ENCODE measurements around the gene PEX11B. TPM values are rescaled to one million over a fixed set of nuclear protein-coding genes. Genes with fewer than 3 reads are reported as not detected.

PEX11B gene
- total RNA-seq, 1 experiment from 2014 or later, result 22.8 TPM

- peak; percentile 48 for DNase-seq (ENCODE audit: low read depth)
These were observed 9.9 kb downstream of the PEX11B start for GRCh38 chr1:145908653-145909052.

DNA sequence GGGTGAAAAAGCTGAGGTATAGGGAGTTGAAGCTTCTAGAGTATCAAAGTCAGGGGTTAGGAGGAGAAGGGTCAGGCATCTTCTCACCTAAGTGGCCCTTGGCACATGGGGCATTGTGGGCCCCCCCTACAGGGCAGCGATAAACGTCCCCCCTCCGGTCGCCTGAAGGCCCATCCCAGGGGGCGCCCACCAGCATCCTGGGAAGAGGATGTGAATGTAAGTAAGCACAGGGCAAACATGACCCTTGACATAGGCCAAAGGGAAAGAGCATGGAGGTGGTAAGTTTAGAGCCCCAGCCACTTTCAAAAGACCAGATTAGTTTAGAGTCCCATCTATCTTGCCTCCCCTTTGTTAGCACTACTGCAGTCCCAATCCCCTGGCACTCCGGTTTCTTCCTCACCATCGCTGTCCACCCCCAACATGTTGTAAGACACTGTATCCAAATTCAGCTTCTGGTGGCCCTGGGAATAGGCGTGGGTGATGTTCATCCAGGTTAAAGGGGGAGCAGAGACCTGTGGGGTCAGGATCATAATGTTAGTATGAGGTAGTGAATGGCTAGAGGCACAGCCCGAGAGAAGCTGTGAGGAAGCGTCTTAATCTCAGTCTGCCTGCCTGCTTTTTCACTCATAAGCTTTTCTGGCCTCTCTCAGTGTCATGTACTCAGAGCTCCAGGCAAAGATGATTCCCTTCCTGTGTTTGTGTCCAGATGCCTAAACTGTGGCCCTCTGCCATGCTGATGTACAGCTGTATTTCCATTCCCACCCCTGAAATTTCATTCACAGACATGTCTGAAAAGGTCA lies 11.4 kb downstream of the PEX11B start:
- peak; percentile 35 for DNase-seq (ENCODE audit: low read depth)

DNA sequence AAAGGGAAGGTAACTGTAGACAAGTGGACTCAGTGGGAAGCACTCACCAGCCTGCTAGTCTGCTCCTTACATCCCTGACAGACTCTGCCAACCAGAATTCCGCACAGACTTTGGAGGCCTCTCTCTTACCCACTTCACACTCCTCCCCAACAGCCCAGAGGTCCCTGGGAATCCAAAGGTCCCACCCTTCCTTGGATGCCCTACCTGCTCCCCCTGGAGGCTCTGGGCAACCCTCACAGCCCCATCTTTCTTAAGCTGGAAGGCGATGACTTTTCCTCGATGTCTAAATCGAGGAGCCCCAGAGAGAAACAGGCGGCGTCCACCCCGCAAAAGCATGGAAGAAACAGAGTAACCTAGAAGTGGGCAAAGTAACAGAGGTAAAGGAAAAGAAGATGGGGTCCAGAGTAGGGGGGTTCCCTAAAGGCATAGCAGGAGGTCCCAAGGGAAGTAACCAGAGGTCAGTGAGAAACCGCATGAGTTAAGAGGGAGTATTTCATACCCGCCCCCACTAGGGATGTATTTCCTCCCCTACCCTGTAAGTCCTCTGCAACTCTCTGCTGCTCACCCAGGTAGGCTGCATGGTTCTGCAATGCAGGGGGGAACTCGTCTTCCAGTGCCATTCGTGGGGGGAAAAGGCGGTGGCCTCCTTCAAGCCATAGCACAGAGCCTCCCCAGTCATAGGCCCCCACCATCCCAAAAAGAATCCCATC lies 17.1 kb downstream of the PEX11B start:
- no peak for DNase-seq (ENCODE audit: low read depth)

DNA sequence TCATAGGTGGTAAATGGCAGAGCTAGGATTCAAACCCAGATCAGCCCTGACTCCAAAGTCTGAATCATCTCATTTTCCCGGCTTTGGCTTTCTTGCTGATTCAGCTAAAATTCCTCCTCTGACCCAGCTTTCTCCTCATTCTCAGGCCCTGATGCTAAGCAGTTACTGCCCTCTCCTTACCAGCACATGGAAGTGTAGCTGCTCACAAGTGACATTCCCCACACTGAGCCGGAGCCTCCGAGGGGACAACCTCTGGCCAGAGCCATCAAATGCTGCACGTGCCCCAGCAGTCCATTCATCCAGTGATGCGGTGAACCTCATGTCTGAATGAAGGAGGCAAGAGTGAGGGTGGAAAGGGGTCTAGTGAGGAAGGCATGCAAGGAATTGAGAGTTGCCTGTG lies 19.8 kb downstream of the PEX11B start:
- DNase-seq (ENCODE audit: low read depth), result no peak

- DNase-seq (ENCODE audit: low read depth), result no peak
These were observed 20.5 kb downstream of the PEX11B start for GRCh38 chr1:145897969-145898368.

GRCh38 chr1:145895471-145895870 lies 23.0 kb downstream of the PEX11B start:
- DNase-seq (ENCODE audit: low read depth), result no peak

DNA sequence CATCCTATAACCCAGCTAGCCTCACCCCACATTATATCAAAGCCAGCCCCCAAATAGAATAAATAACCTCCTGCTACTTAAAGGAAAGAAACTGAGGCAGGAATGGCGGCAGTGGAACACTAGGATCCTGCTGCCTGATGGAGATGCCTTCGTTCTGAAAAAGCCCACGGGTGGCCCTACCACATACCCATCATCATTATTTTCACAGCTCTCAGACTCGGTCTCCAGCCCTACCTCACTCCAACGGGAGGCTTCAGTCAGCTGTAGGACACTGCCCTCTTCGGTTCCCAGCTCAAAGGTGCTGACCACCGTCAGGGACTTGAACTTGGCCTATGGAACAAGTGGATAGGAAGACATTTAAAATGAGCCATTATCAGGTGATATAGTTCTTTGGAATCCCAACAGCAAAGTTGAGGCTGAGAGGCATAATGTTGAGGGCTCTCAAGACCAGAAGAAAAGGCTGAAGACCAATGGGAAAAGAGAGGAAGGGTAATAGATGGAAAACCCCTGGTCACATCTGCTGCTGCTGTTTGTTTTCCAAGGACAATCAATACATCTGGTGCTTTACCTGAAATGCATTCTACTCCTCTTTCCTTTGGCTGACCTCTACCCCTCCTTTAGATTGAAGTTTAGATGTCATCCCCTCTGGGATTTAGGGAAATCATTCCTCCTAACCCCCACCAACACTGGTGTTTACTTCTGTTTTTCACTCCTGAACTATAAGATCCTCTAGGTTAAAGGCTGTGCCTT lies 25.0 kb downstream of the PEX11B start:
- no peak for DNase-seq (ENCODE audit: low read depth)

DNA sequence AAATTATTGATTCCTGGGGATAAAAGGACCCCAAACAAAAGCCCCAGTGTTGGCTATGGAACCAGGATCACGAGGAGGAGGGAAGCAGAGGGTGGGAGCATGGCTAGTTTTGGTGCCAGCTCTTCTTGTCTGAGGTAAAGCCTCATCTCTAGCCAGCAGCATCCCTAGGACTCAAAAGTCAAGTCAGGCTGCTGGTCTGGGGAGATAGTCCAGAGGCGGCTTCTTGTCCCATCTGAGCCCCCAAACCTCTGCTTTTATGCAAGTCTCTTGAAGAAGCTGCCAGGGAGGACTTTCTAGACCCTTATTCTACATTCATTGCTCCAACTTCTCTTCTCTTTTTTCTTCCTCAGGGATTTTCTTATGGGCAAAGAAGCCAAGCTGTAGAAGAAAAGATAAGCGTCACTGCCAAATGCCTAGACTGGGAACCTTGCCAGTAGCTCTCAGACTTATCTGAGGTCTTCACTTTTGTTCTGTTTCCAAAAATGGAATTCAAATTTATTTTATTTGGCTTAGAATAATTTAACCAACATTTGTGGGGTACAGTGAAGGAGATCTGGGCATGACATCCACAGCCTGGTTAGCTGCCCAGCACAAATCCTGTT lies 25.9 kb downstream of the PEX11B start:
- peak; percentile 65 for DNase-seq (ENCODE audit: low read depth)

DNA sequence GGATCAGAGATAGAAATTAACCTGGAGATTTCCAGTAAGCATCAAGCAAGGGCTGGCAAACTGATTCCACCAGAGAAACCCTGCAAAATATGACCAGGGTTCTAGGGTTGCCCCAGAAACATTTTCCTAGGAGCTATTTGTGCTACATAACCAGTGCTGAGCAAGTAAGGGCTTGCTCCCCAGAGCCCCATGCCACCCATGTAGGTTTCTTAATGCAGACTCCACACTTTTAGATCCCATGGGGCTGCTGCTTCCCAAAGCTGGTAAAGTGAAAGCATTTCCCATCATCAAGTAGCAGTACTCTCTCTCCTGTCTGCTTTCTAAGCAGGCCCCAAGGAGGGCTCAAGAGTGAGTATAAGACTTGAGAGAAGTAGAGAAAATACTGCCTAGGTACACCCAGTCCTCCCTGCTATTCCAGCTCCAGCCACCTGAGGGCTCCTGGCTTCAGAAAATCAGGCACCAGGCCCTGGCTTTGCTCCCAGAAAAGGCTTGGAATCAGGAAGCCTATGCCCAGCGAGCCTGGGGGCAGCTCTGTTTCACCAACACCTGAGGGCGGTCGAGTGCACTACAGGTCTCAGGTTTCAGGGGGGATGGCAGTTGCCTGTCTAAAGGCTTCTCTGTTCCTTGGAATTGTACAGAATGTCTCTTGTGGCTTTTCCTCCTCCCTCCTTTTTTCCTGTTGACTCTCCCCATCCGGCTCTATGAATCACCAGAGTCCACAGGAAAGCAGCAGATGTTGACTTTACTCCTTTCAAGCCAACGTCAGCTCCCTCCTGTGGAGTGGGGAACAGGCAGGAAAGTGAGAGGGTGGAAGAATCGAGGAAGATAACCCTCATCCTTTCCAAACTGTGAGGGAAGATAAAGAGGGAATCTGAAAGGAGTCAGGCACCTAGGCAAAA lies 26.7 kb downstream of the PEX11B start:
- peak; percentile 99 for DNase-seq (ENCODE audit: low read depth)

DNA sequence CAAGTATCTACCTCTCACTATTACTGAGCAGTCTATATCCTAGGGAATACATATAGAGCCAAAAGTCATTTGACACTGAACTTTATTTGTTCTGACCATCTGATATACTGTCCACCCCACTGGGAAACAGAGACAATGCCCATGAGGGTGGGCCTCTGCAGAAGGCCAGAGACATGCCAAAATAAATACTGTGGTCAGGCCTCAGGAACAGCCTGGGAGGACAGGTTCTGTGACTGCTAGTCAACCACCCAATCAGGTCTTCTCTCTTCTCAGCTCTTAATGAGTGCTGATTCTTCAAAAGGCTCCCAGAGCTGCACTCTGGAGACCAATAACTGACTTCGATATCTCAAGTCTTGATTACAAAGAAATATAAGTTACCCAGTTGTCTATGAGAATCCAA lies 27.4 kb downstream of the PEX11B start:
- peak; percentile 57 for DNase-seq (ENCODE audit: low read depth)

GRCh38 chr1:145889722-145890121 lies 28.8 kb downstream of the PEX11B start:
- no peak for DNase-seq (ENCODE audit: low read depth)

- DNase-seq (ENCODE audit: low read depth), result no peak
These were observed 30.9 kb downstream of the PEX11B start for GRCh38 chr1:145887631-145888030.

GRCh38 chr1:145886816-145887215 lies 31.7 kb downstream of the PEX11B start:
- no peak for DNase-seq (ENCODE audit: low read depth)

DNA sequence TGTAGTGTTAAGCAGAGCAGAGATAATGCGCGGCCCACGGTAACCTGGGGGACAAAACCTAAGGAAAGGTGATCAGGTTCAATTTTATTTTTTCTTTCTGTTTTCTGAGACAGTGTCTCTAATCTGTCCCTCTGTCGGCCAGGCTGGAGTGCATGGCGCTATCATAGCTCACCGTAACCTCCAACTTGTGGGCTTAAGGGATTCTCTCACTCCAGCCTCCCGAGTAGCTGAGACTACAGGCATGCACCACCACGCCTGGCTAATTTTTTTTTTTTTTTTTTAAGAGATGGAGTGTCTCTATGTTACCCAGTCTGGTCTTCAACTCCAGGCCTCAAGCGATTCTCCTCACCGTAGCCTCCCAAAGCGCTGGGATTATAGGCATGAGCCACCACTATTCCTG lies 32.1 kb downstream of the PEX11B start:
- no peak for DNase-seq (ENCODE audit: low read depth)

DNA sequence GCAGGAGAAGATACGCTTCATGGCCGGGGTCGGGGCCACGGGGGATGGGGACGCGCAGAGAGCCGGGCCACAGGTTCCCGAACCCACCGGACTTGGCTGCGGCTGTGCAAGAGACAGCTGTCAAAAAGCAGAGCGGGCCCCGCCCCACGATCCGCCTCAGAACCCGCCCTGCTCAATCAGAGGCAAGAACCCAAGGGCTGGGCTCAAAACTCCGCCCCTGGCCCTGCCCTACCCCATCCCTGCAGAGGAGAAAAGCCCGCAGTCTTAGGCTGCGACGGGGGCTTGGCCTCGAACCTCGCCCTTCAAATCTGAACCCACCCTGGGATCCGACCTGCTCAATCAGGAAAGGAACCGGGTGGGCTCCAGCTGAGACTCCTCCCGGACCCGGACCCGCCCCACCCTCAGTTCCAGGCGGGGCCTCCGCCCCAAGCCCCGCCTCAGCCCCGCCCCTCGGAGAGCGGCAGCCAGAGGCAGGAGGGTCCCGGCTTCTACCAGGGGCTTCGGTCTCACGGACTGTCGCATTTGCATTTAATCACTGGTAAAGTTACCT lies 32.7 kb downstream of the PEX11B start, which contains the start of gene ANKRD35:
ANKRD35 (minus strand) TSS at position 129 of the 550 bp plus-strand sequence; CDS start at position 21, 108 bp downstream.
- peak; percentile 70 for DNase-seq (ENCODE audit: low read depth)

DNA sequence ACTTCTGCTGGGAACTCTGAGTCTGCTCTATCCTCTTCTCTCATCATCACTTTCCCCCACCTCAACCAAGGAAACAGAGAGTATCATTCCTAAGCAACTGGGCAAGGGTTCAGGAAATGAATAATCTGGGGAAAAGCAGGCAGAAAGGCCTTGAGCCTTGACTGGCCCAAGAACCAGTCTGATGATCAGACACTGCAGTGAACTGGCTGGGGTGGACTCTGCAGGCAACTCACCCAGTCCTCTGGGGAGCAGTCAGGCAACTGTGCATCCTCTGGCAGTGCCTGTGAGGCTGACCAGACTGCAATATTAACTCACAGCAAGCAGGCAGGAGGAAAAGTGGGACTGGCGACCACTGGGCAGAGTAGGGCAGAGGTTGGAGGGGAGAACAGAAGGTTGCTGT lies 33.8 kb downstream of the PEX11B start:
- no peak for DNase-seq (ENCODE audit: low read depth)

- no peak for DNase-seq (ENCODE audit: low read depth)
These were observed 38.7 kb downstream of the PEX11B start for GRCh38 chr1:145879775-145880174.

DNA sequence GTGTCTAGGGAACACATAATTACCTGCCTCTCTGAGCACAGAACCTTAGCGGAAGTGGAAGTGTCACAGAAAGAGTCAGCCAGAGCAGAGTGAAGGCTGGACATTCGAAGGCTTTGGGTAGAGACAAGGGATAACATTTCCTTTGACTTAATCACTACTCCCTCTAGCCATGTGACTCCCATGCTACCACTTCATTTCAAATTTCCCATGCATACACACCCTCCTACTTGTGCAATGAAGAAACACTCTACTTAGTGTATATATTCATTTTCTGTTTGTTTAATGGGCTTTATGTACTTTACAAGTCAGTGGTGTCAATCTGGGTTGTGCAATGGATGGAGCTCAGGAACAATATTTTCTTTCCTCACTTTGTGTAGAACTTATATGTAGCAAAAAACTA lies 39.8 kb downstream of the PEX11B start:
- DNase-seq (ENCODE audit: low read depth), result no peak

- DNase-seq (ENCODE audit: low read depth), result no peak
These were observed 40.5 kb downstream of the PEX11B start for GRCh38 chr1:145877923-145878486.

GRCh38 chr1:145874646-145875045 lies 43.9 kb downstream of the PEX11B start:
- no peak for DNase-seq (ENCODE audit: low read depth)
